Progenitor cell of endocrine pancreas (in vitro differentiated cells): ENCODE results near the gene PTCH1. TPM values are rescaled to one million over a fixed set of nuclear protein-coding genes. Genes with fewer than 3 reads are reported as not detected.

Experiments
- DNase-seq: peaks from one replicate; pipeline ENCODE4 v3.0.0; 2021; ENCODE audit warnings: low spot score; ENCODE audit not compliant: unreplicated experiment
- H3K27ac Mint-ChIP-seq: 2 replicates; pipeline ENCODE4 v1.8.0; 2021; ENCODE audit warnings: mild to moderate bottlenecking, moderate library complexity, mixed read lengths
- H3K27me3 Mint-ChIP-seq: 2 replicates; pipeline ENCODE4 v1.8.0; 2021; ENCODE audit warnings: mixed read lengths
- H3K36me3 Mint-ChIP-seq: 2 replicates; pipeline ENCODE4 v1.8.0; 2022; ENCODE audit warnings: mixed read lengths; ENCODE audit not compliant: insufficient read depth
- H3K4me1 Mint-ChIP-seq: 2 replicates; pipeline ENCODE4 v1.8.0; 2021; ENCODE audit warnings: low read depth, mixed read lengths
- H3K4me3 Mint-ChIP-seq: 2 replicates; pipeline ENCODE4 v1.8.0; 2021; ENCODE audit warnings: low read depth, mild to moderate bottlenecking, moderate library complexity, mixed read lengths
- H3K9me3 Mint-ChIP-seq: 2 replicates; pipeline ENCODE4 v1.8.0; 2021; ENCODE audit warnings: low read depth, mixed read lengths
- CTCF ChIP-seq: fragments of 200-600 bp; sonication (generic); IDR thresholded peaks from one replicate; pipeline ENCODE4 v1.5.0; 2021; ENCODE audit warnings: antibody characterized with exemption, mild to moderate bottlenecking; ENCODE audit not compliant: unreplicated experiment
- total RNA-seq: library from RNA; stranded (reverse); gene quantifications from 2 replicates; pipeline ENCODE4 v1.2.1, GENCODE V29; 2021

Gene PTCH1
- total RNA-seq, 1 donor from 2014 or later, result 56.3 TPM

DNA sequence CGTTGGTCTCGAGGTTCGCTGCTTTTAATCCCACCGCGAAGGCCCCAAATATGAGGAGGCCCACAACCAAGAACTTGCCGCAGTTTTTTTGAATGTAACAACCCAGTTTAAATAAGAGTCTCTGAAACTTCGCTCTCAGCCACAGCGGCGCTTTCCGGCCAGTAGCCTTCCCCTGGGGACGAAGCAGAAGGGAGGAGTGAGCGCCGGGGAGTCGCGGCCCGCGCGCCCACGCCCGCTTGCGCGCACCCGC lies 10.4 kb downstream of the PTCH1 start:
- H3K4me3 Mint-ChIP-seq, result peak overlapping the region; percentile 97
- H3K36me3 Mint-ChIP-seq, result peaks cover 2% of the 10 kb centered on the region
- peak overlapping the region; percentile 97 for H3K27ac Mint-ChIP-seq
- TF ChIP-seq CTCF, result no peak
- H3K4me1 Mint-ChIP-seq, result peaks cover 21% of the 10 kb centered on the region
- DNase-seq, result no peak
- no peaks in the 10 kb centered on the region for H3K9me3 Mint-ChIP-seq
- H3K27me3 Mint-ChIP-seq, result no peaks in the 10 kb centered on the region

DNA sequence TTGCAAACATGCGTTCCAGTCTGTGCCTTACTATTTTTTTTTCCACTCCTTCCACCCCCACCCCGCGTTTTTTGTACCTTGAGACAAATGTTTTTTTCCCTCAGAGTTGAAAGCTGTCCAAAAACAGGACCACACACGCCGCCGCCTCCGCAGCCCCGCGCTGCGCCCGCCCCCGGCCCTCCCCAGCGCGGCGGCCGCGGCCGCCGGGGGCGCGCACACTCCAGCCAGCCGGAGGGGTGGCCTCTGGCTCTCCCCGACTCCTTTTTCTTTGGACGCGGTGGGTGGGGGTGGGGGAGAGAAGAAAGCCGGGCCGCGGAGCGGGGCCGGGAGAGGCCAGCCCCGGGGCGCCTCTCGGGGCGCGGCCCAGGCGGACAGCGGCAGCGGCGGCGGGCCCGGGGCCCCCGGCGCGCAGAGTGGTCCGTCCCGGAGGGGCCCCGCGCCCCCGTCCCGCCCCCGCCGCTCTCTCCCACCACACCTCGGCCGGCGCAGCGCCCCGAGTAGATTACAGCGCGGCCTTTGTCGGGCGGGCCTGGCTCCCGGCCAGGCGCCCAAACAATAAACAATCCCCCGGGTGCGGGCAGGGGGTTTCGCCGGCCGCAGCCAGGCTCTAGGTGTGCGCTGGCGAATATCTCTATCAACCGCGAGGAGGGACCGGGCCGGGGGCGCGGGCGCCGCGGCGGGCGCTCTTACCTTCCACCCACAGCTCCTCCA lies 10.9 kb downstream of the PTCH1 start:
- H3K27me3 Mint-ChIP-seq, result no peaks in the 10 kb centered on the region
- no peaks in the 10 kb centered on the region for H3K9me3 Mint-ChIP-seq
- H3K27ac Mint-ChIP-seq, result peak overlapping the region; percentile 97
- H3K4me1 Mint-ChIP-seq, result peaks cover 22% of the 10 kb centered on the region
- peaks cover 2% of the 10 kb centered on the region for H3K36me3 Mint-ChIP-seq
- peak overlapping the region; percentile 97 for H3K4me3 Mint-ChIP-seq
- TF ChIP-seq CTCF, result no peak
- DNase-seq, result peak; percentile 40

GRCh38 chr9:95505072-95505716 lies 11.6 kb downstream of the PTCH1 start:
- Mint-ChIP-seq H3K27ac (peak overlapping the region; percentile 96), H3K4me1 (peaks cover 26% of the 10 kb centered on the region), H3K27me3 (no peaks in the 10 kb centered on the region), H3K4me3 (peak overlapping the region; percentile 87), H3K36me3 (peaks cover 2% of the 10 kb centered on the region), H3K9me3 (no peaks in the 10 kb centered on the region)
- no peak for DNase-seq
- no peak for TF ChIP-seq CTCF

DNA sequence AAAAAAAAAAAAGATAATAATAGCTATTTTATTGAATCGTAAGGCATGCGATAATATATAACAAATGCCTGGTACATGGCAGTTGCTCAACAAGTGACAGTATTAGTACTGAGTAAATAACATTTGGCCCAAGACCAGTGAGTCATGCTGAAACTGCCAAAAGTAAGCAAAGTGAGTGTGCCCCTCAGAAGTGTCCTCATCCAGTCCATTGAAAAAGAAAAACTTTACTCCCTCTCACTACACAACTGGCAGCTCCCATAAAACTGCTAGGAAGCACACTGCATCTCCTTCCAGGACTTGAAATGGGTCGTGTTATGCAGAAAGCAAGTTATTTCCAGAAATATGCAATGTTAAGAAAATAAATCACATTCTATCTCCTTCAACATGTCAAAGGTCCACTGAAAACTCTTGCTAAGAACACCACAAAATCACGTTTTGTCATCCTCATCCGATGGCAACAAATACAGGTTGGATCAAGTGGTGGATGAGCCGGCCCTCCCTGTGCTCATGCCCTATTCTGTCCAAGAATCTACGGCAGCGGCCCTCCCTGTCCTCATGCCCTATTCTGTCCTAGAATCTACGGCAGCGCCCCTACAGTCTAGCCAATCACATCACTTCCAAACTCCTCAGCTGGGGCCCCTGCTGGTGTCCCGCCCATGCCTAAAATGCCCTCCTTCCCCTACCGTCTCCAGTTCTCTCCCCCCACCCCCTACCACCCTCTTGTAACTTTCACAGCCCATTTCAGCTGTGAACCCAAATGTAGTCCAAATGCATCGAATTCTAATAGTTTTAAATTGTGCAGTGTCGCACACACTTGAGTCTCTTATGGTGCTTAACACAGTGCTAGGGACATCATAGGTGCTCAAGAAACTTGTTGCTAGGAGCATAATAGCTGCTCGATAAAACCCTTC lies 12.5 kb downstream of the PTCH1 start:
- peak overlapping the region; percentile 87 for H3K4me3 Mint-ChIP-seq
- peaks cover 33% of the 10 kb centered on the region for H3K4me1 Mint-ChIP-seq
- H3K36me3 Mint-ChIP-seq, result peaks cover 2% of the 10 kb centered on the region
- H3K27ac Mint-ChIP-seq, result peak overlapping the region; percentile 89
- no peak for DNase-seq
- no peaks in the 10 kb centered on the region for H3K27me3 Mint-ChIP-seq
- TF ChIP-seq CTCF, result peak; percentile 16
- no peaks in the 10 kb centered on the region for H3K9me3 Mint-ChIP-seq

GRCh38 chr9:95503369-95503768 lies 13.4 kb downstream of the PTCH1 start:
- no peaks in the 10 kb centered on the region for H3K27me3 Mint-ChIP-seq
- H3K36me3 Mint-ChIP-seq, result peaks cover 4% of the 10 kb centered on the region
- DNase-seq, result no peak
- H3K27ac Mint-ChIP-seq, result no peak overlapping the region
- peaks cover 40% of the 10 kb centered on the region for H3K4me1 Mint-ChIP-seq
- no peaks in the 10 kb centered on the region for H3K9me3 Mint-ChIP-seq
- TF ChIP-seq CTCF, result no peak
- no peak overlapping the region for H3K4me3 Mint-ChIP-seq
